ES-I3 (cell line): ENCODE results near the gene GBF1.

Experiments used
- H3K36me3 ChIP-seq: 2 replicates; pipeline ENCODE4 v1.6.1; 2013; ENCODE audit warnings: mild to moderate bottlenecking, low read length, control low read depth, moderate library complexity; ENCODE audit not compliant: insufficient read depth
- H3K4me1 ChIP-seq: 2 replicates; pipeline ENCODE4 v1.6.1; 2013; ENCODE audit warnings: mild to moderate bottlenecking, control low read depth, low read length; ENCODE audit not compliant: insufficient read depth
- H3K9ac ChIP-seq: 2 replicates; pipeline ENCODE4 v1.6.1; 2013; ENCODE audit warnings: low read depth, mild to moderate bottlenecking, low read length, moderate library complexity
- H3K9me3 ChIP-seq: 2 replicates; pipeline ENCODE4 v1.6.1; 2013; ENCODE audit warnings: mild to moderate bottlenecking, low read length, moderate library complexity; ENCODE audit not compliant: control insufficient read depth, insufficient read depth

GBF1 gene

DNA sequence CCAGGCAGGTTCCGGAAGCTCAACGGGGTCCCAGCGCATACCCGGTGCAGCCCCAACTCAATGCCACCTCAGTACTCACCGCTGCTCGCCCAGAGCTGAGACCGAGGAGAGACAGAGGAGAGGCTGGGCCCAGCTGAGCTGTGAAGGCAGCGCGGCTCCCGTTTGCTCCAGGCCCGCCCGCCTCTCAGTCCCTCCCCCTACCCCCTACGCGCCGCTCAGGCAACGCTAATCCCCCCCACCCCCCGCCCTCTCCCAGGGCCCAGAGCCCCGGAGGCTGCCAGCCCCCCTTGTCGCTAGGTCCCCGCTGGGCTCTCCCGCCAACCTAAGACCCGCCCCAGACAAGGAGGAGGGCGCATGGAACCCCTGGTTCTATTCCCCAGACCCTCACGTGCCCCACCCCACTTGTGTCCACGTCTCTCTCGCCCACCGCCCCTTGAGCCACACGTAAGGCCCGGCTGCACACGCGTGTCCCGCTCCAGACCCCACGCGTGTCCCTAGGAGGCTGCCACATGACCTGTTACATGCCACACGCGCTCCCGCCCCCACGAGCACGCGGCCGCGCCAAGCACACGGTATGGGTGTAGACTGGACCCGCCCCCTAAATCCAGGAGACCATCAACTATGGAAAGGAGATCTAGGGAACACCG lies 173.4 kb downstream of the GBF1 start, which contains the start of gene PSD:
PSD (minus strand) TSS at position 164 of the 647 bp plus-strand sequence. CDS start 1,747 bp downstream, outside the sequence.
- H3K9ac ChIP-seq: peak within 1 kb of the TSS; percentile 88; the same call in 1 of the 2 replicates
- H3K9me3 ChIP-seq: no peaks in the 10 kb centered on the region
- peaks cover 3% of the 10 kb centered on the region; the same call in 1 of the 2 replicates for H3K4me1 ChIP-seq
- no peaks in the 10 kb centered on the region for H3K36me3 ChIP-seq

DNA sequence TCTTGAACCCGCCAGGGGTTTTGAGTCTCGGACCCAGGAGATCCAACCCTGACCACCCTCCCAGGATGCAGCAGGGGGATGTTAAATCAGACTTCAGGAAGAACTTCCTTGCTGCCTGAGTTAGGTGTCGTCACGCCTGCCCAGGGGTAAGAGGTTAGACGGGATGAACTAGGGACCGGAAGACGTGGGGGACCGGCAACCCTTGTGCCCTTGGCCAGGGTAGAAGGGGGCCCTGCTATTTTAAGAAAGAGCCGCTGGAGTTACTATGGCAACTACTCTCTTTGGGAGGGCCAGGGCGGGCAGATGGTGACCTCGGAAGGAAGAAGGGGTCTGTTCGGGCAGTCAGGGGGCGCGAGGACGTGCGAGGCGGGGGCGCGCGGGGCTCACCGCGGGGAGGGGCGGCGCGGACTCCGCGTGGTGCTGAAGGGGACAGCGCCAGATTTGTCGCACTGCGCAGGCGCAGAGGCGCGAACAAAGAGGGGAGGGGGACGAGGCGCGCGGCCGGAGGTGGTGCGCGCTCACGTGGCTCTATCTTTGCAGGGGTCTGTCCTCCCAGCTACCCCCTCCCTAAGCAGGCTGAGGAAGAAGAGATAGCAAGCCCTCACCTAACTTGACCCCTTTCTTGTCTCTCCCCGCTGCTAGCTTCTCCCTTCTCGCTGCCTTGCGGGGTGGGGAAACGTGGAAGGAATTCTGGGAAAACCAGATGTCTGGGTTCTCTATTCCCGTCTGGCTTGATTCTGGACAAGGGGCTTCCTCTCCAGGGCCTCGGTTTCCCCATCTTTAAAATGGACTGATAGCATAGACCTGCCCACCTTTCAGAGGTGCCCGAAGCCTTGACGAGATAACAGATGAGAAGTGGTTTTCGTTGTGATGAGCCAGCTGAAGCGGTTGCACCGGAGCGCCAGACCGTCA lies 174.2 kb downstream of the GBF1 start:
- Histone ChIP-seq H3K9me3 (no peaks in the 10 kb centered on the region), H3K9ac (peak overlapping the region; percentile 88; the same call in 1 of the 2 replicates), H3K36me3 (peaks cover 2% of the 10 kb centered on the region; the same call in 1 of the 2 replicates), H3K4me1 (peaks cover 3% of the 10 kb centered on the region; the same call in 1 of the 2 replicates)

DNA sequence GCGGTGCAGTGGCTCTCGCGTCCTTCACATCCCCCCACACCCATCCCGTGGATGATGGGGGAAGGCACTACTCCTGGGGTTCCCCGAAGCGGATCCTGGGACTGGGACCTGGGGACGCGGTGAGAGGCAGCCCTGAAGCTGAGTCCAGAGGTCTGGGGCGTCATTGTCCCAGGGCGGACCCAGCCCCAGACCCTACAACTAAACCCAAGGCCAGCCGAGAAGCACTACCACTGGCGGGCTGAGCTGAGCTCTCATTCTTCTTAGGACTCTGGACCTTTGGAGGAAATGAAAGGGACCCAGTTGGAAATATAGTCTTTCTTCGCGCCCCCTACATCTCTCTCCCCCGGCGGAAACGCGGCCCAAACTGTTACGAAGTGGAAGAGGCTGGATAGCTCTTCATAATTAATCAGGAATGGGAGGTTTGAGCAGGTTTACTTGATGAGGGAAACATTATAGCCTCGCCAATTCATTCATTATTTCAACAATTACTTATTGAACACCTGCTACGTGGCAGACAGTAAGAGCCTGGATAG lies 174.9 kb downstream of the GBF1 start:
- Histone ChIP-seq H3K9ac (peak overlapping the region; percentile 88), H3K9me3 (no peaks in the 10 kb centered on the region), H3K4me1 (peaks cover 3% of the 10 kb centered on the region; the same call in 1 of the 2 replicates), H3K36me3 (peaks cover 3% of the 10 kb centered on the region; the same call in 1 of the 2 replicates)

- peaks cover 3% of the 10 kb centered on the region; the same call in 1 of the 2 replicates for H3K4me1 ChIP-seq
- H3K9ac ChIP-seq: peak within 1 kb of the TSS; percentile 88
- no peaks in the 10 kb centered on the region for H3K9me3 ChIP-seq
- H3K36me3 ChIP-seq: peaks cover 3% of the 10 kb centered on the region; the same call in 1 of the 2 replicates
These were observed 175.6 kb downstream of the GBF1 start, which contains the start of gene FBXL15 for GRCh38 chr10:102420714-102421506. TSS of gene FBXL15 (plus strand) at chr10:102420836. CDS start at chr10:102421130, 294 bp downstream.

- no peaks in the 10 kb centered on the region for H3K9me3 ChIP-seq
- H3K4me1 ChIP-seq: no peaks in the 10 kb centered on the region
- H3K36me3 ChIP-seq: peaks cover 3% of the 10 kb centered on the region; the same call in 1 of the 2 replicates
- H3K9ac ChIP-seq: peak overlapping the region; percentile 88
These were observed 176.1 kb downstream of the GBF1 start for GRCh38 chr10:102421507-102421756.

DNA sequence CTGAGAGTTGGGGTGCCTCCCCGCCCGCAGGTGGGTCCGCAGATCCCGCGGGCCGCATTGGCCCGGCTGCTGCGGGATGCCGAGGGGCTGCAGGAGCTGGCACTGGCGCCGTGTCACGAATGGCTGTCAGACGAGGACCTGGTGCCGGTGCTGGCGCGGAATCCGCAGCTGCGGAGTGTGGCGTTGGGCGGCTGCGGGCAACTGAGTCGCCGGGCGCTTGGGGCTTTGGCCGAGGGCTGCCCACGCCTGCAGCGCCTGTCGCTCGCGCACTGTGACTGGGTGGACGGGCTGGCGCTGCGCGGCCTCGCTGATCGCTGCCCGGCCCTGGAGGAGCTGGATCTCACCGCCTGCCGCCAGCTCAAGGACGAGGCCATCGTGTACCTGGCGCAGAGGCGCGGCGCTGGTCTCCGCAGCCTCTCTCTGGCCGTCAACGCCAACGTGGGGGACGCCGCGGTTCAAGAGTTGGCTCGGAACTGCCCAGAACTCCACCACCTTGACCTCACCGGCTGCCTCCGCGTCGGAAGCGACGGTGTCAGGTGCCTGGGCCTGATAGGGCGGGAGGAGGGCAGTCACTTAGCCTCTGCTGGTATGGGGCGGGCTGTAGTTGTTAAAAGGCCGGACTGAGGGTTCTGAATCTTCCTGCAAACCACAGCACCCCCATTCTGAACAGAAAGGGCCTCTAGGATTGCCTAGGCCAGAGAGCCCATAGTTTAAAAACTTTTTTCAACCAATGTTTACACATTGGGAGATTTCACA lies 176.6 kb downstream of the GBF1 start:
- Histone ChIP-seq H3K9ac (peak overlapping the region; percentile 88), H3K9me3 (no peaks in the 10 kb centered on the region), H3K4me1 (no peaks in the 10 kb centered on the region), H3K36me3 (peaks cover 3% of the 10 kb centered on the region; the same call in 1 of the 2 replicates)

GRCh38 chr10:102422545-102423129 lies 177.3 kb downstream of the GBF1 start:
- Histone ChIP-seq H3K36me3 (peaks cover 3% of the 10 kb centered on the region; the same call in 1 of the 2 replicates), H3K9me3 (no peaks in the 10 kb centered on the region), H3K4me1 (no peaks in the 10 kb centered on the region), H3K9ac (peak overlapping the region; percentile 88; the same call in 1 of the 2 replicates)

DNA sequence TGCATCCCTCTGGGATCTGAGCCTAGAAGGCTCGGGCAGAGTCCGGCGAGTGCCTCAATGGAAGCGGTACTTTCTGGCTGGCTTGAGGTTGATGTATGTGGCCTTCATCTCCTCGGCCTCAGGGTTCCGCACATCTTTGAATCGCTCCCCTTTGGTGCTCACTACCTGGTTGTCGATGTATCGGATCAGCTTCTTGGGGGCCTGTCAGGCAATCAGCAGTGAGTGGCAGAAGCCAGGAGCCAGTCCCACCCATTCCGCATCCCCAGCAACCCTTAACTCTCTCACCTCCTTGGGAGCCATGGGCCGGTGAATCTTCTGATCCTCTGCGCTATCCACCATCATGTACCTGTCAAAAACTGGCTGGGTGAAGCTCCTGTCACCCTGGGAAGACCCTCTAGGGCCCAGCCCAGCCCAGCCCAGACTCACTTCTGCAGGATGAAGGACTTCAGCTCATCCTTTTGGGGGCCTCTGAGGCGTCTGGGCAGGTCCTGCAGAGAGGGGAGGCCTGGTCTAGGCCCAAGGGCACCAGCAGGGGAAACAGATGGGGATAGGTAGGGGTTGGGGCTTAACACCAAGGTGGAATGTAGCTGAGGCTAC lies 178.1 kb downstream of the GBF1 start:
- Histone ChIP-seq H3K4me1 (no peaks in the 10 kb centered on the region), H3K9ac (no peak overlapping the region), H3K36me3 (peaks cover 3% of the 10 kb centered on the region; the same call in 1 of the 2 replicates), H3K9me3 (no peaks in the 10 kb centered on the region)

- Histone ChIP-seq H3K4me1 (no peaks in the 10 kb centered on the region), H3K9me3 (no peaks in the 10 kb centered on the region), H3K36me3 (peaks cover 3% of the 10 kb centered on the region; the same call in 1 of the 2 replicates), H3K9ac (no peak overlapping the region)
These were observed 178.8 kb downstream of the GBF1 start for GRCh38 chr10:102424145-102424544.

- no peak overlapping the region for H3K9ac ChIP-seq
- no peaks in the 10 kb centered on the region for H3K9me3 ChIP-seq
- peaks cover 3% of the 10 kb centered on the region; the same call in 1 of the 2 replicates for H3K36me3 ChIP-seq
- H3K4me1 ChIP-seq: no peaks in the 10 kb centered on the region
These were observed 179.6 kb downstream of the GBF1 start for GRCh38 chr10:102424916-102425315.

DNA sequence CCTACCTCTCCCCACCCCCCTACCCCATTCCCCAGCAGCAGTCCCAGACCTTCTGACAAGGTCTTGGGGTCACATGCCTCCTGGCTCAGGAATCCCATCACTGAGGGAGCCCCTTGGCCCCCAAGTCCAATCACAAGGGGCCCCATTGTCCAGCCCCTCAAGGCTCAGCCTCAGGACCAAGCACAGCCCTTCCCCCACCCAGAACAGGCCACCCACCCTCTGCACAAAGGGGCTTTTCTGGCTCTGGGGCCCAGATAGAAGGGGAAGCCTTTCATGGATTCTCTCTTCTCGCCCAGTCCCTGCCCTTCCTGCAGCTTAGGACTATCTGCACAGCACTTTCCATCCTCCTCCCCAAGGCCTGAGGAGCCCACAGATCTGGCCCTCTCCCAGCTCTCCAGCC lies 180.1 kb downstream of the GBF1 start:
- H3K9ac ChIP-seq: no peak overlapping the region
- H3K36me3 ChIP-seq: peaks cover 3% of the 10 kb centered on the region; the same call in 1 of the 2 replicates
- H3K4me1 ChIP-seq: no peaks in the 10 kb centered on the region
- H3K9me3 ChIP-seq: no peaks in the 10 kb centered on the region

GRCh38 chr10:102426803-102427287 lies 181.5 kb downstream of the GBF1 start:
- Histone ChIP-seq H3K4me1 (peaks cover 4% of the 10 kb centered on the region), H3K9me3 (no peaks in the 10 kb centered on the region), H3K9ac (no peak overlapping the region), H3K36me3 (peaks cover 3% of the 10 kb centered on the region; the same call in 1 of the 2 replicates)
